GM21576 (cell line): ENCODE results near the gene MBD3.

ENCODE experiments used
- ATAC-seq: cut with Tn5 transposase; IDR thresholded peaks from one replicate; pipeline ENCODE4 v1.9.1; 2021; ENCODE audit warnings: mild to moderate bottlenecking, moderate library complexity; ENCODE audit not compliant: unreplicated experiment

The MBD3 gene

GRCh38 chr19:1574354-1575136 is 18.1 kb downstream of the MBD3 start:
- ATAC-seq: no peak

- ATAC-seq: no peak
These were observed 19.9 kb downstream of the MBD3 start for GRCh38 chr19:1572795-1573194.

DNA sequence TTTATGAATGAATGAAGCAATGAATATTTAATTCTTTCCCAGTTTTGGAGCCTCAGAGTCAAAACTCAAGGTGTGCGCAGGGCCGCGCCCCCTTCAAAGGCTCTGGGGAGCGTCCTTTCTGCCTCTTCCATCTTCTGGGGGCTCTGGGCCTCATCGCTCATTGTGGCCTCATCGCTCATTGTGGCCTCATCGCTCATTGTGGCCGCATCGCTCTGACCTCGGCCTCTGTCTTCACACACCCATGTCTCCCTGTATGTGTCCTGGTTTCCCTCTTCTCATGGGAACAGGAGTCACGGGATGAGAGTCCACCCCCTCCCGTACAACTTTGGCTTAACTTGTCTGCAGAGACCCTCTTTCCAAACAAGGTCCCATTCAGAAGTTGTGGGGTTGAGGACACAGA is 21.3 kb downstream of the MBD3 start:
- no peak for ATAC-seq

- no peak for ATAC-seq
These were observed 21.8 kb downstream of the MBD3 start for GRCh38 chr19:1570836-1571235.

DNA sequence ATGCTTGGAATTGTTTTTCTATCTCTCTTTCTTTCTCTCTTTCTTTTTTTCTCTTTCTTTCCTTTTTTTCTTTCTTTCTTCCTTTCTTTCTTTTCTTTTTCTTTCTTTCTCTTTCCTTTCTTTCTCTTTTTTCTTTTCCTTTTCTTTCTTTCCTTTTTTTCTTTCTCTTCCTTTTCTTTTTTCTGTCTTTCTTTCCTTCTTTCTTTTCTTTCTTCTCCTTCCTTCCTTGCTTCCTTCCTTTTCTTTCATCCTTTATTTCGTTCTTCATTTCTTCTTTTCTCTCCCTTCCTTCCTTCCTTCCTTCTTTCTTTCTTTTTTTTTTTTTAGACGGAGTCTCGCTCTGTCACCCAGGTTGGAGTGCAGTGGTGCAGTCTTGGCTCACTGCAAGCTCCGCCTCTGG is 22.7 kb downstream of the MBD3 start:
- no peak for ATAC-seq

- no peak for ATAC-seq
These were observed 24.2 kb downstream of the MBD3 start, which contains the start of gene MEX3D for GRCh38 chr19:1568320-1569019. MEX3D (minus strand) TSS chr19:1568325; CDS start chr19:1568058, 267 bp downstream.

DNA sequence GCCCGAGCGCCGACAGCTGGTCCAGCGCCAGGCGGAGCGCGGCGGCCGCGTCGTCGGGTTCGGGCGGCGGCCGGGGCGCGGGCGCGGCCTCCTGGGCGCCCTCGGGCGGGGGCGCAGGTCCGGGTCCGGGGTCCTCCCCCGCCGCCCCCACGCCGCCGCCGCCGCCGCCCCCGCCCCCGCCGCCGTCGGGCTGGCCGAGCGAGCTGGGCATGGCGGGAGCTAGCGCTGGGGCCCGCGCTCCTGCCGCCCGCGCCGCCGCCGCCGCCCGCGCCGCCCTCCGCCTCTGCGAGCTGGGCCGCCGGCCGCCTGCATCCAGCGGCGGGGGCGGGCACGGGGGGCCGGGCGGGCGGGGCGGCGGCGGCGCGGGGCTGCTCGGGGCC is 24.8 kb downstream of the MBD3 start:
- ATAC-seq: no peak

GRCh38 chr19:1567116-1567847 is 25.4 kb downstream of the MBD3 start:
- ATAC-seq: no peak

GRCh38 chr19:1566392-1567115 is 26.1 kb downstream of the MBD3 start:
- ATAC-seq: no peak

GRCh38 chr19:1563251-1563650 is 29.4 kb downstream of the MBD3 start:
- no peak for ATAC-seq

- no peak for ATAC-seq
These were observed 31.3 kb downstream of the MBD3 start for GRCh38 chr19:1561236-1561842.

- ATAC-seq: no peak
These were observed 32.3 kb downstream of the MBD3 start for GRCh38 chr19:1560286-1560882.

DNA sequence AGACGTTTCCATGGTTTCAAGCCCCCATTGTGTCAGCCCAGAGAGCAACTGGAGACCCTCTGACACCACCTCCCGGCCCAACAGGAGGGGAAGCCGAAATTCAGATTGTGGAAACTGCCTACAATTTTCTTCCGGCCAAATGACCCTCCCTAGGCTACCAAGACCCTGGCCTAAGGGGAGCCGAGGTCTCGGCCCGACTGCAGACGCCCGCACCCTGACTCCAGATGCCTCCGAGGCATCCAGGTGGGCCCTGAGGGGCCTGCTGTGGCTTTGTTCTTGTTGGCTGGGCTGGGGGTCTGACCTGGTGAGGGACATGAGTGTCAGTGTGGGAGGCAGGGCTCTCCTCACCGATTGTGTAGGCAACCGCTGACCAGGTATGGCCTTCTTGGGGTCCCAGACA is 34.1 kb downstream of the MBD3 start:
- ATAC-seq: no peak

- ATAC-seq: no peak
These were observed 36.1 kb downstream of the MBD3 start for GRCh38 chr19:1556390-1557070.

DNA sequence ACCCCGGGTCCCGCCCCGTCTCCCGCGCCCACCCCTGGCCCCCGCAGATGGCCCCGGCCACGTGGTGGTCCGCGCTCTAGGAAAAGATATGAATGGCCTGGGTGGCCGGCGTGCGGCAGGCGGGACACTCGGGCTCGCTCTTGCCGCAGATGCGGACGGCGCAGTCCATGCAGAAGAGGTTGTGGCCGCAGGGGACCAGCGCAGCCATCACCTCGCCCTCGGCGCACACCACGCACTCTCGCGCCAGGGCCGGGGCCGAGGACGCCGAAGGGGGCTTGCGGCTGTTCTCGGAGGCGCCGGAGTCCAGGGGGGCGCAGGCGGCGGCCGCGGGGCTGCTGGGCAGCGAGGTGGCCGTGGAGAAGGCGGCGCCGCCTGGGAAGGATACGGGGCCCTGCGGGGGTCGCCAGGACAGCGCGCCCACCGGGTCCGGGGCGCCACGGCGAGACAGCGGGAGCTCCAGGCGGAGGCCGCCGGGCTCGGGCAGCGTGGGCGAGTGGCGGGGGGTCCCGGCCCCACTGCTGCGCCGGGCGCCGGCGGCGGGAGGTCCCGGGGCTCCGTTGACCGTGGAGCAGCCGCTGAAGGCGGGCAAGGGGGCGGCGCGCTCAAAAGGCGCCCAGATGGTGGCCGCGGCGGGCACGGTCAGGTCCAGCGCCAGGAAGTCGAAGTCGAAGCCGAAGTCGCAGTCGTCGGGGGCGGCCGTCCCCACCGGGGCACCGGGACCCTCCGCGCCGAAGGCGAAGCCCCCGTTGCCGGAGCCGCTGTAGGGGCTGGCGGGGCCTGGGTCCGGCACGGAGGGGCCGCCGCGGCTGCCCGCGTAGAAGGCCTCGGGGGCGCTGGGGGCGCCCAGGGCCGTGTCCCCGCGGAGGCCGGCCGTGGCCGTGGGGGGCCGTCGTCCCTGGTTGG is 36.9 kb downstream of the MBD3 start:
- ATAC-seq: no peak

GRCh38 chr19:1554968-1555367 is 37.7 kb downstream of the MBD3 start:
- no peak for ATAC-seq

- ATAC-seq: no peak
These were observed 39.2 kb downstream of the MBD3 start for GRCh38 chr19:1553415-1553814.
